Transverse colon (tissue), 4 donors: ENCODE data around the gene PJVK. TPM values are rescaled to one million over a fixed set of nuclear protein-coding genes. Genes with fewer than 3 reads are reported as not detected.
A peak's percentile ranks its signal among the peaks of the same experiment; 100 is the strongest.

Experiments
- DNase-seq: peaks from one replicate; pipeline ENCODE4 v3.0.0-alpha.2; 2019
- H3K27ac ChIP-seq, 4 donors: fragments of 200-600 bp; sonication (generic); 2 replicates each; pipeline ENCODE4 v1.5.1; 2016 to 2018; ENCODE audit warnings: inconsistent platforms in 4 of 4
- H3K27me3 ChIP-seq: fragments of 200-600 bp; sonication (generic); 2 replicates; pipeline ENCODE4 v1.5.1; 2017; ENCODE audit warnings: inconsistent platforms
- H3K36me3 ChIP-seq, 4 donors: fragments of 200-600 bp; sonication (generic); 2 replicates each; pipeline ENCODE4 v1.5.1; 2017 to 2019; ENCODE audit warnings: inconsistent platforms in 4 of 4
- H3K4me1 ChIP-seq, 4 donors: fragments of 200-600 bp; sonication (generic); 2 replicates each; pipeline ENCODE4 v1.5.1; 2017 to 2020; ENCODE audit warnings: inconsistent platforms in 4 of 4
- H3K4me3 ChIP-seq, 4 donors: fragments of 200-600 bp; sonication (generic); 1 replicate in 1 of 4; 2 replicates in 3 of 4; pipeline versions ENCODE4 v1.5.1 to v1.6.1; 2017 to 2019; ENCODE audit warnings: inconsistent platforms in 4 of 4
- H3K9me3 ChIP-seq, 2 donors: fragments of 200-600 bp; sonication (generic); 2 replicates each; pipeline ENCODE4 v1.5.1; 2017 to 2019; ENCODE audit warnings: inconsistent platforms in 2 of 2
- CTCF ChIP-seq, 5 experiments: fragments of 200-600 bp in 3 of 5; fragments of 450-650 bp in 2 of 5; sonication (generic) in 3 of 5; IDR thresholded peaks; 1 replicate in 2 of 5; 2 replicates in 3 of 5; pipeline ENCODE4 v1.5.1; 2016 to 2017; ENCODE audit warnings: antibody characterized with exemption in 5 of 5, inconsistent platforms in 3 of 5, mild to moderate bottlenecking in 2 of 5, moderate library complexity in 1 of 5
- EP300 ChIP-seq: sonication (generic); formaldehyde crosslinking; IDR thresholded peaks from one replicate; pipeline ENCODE4 v1.6.1; 2017; ENCODE audit warnings: antibody characterized with exemption, low read depth
- POLR2A ChIP-seq: fragments of 450-650 bp; IDR thresholded peaks from one replicate; pipeline ENCODE4 v1.6.1; 2016; ENCODE audit warnings: antibody characterized with exemption, mild to moderate bottlenecking, moderate library complexity
- POLR2AphosphoS5 ChIP-seq, 3 donors: sonication (generic); formaldehyde crosslinking; IDR thresholded peaks; one replicate each; pipeline ENCODE4 v1.6.1; 2016; ENCODE audit warnings: antibody characterized with exemption in 3 of 3
- whole genome bisulfite sequencing, 2 donors: methylation state at CpG; one replicate each; pipeline ENCODE4 v1.1.5; 2018; ENCODE audit warnings: low coverage in 1 of 2; 5-methylcytosine and 5-hydroxymethylcytosine counted together
- in situ Hi-C, 4 donors: fragments of 200-750 bp; cut with MboI; loops; one replicate each; pipeline versions ENCODE4 v1.15.0 to v1.15.1; 2017; ENCODE audit warnings: low sequenced_read_pairs in 3 of 4, low pct_ligation_motif_present in 1 of 4, low pct_unique_long_range_greater_than_20kb in 1 of 4
- intact Hi-C: fragments of 100-400 bp; cut with DNase I; formaldehyde crosslinking; loops from one replicate; pipeline ENCODE4 v1.15.1; 2023; ENCODE audit warnings: low total_unique reads
- total RNA-seq, 4 donors: library from RNA; depleted of rRNA; stranded (reverse); fragments of >200 nt; gene quantifications; one replicate each; pipeline ENCODE4 v1.1.0, GENCODE V29; 2016

The PJVK gene
- total RNA-seq, 4 donors from 2014 or later, result 1.6 to 3.2 TPM; not detected in 2

DNA sequence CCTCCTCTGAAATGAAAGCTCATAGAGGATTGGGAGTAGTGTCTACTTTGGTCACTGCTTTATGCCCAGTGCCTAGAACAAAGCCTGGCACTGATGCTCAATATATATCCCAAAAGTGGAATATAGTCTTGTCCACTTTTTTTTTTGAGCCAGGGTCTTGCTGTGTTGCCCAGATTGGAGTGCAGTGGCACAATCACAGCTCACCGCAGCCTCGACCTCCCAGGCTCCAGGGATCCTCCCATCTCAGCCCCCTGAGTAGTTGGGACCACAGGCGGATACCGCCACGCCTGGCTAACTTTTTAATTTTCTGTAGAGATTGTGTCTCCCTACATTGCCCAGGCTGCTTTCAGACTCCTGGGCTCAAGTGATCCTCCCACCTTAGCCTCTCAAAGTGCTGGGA lies 23.4 kb downstream of the PJVK start:
- H3K36me3 ChIP-seq, result no peaks in the 10 kb centered on the region
- no peaks in the 10 kb centered on the region for H3K9me3 ChIP-seq
- in situ Hi-C loops, result no loop called here
- H3K4me1 ChIP-seq, result peaks cover 0 to 18% (median 8%) of the 10 kb centered on the region in 4 donors
- H3K27ac ChIP-seq, result no peak overlapping the region
- WGBS, 2 donors, result 97 to 100% methylated on average over 1 to 5 of the region's 5 CpGs
- no peak for TF ChIP-seq CTCF (IDR thresholded peaks at IDR 0.05)
- no peak for TF ChIP-seq EP300
- TF ChIP-seq POLR2AphosphoS5 (IDR thresholded peaks at IDR 0.05), result no peak
- no peak for TF ChIP-seq POLR2A
- no peak for DNase-seq
- H3K27me3 ChIP-seq, result no peaks in the 10 kb centered on the region
- intact Hi-C loops, result no loop called here
- H3K4me3 ChIP-seq, result no peak overlapping the region

DNA sequence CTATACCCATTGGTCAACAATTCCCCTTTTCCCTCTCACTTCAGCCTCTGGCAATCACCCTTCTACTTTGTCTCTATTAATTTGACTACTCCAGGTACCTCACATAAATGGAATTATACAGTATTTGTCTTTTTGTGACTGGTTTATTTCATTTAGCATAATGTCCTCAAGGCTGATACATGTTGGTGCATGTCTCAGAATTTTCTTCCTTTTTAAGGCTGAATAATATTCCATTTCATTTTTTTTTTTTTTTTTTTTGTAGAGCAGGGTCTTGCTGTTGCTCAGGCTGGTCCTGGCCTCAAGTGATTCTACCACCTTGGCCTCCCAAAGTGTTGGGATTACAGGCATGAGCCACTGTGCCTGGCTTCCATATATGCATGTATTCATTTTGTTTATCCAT lies 25.3 kb downstream of the PJVK start:
- Histone ChIP-seq H3K4me1 (peaks cover 5 to 27% (median 16%) of the 10 kb centered on the region in 4 donors), H3K27ac (no peak overlapping the region), H3K9me3 (no peaks in the 10 kb centered on the region), H3K27me3 (no peaks in the 10 kb centered on the region), H3K36me3 (no peaks in the 10 kb centered on the region), H3K4me3 (no peak overlapping the region)
- intact Hi-C loops (no loop called here), in situ Hi-C loops (no loop called here)
- no peak for DNase-seq
- no peak for TF ChIP-seq CTCF (IDR thresholded peaks at IDR 0.05)
- no peak for TF ChIP-seq EP300
- TF ChIP-seq POLR2A, result no peak
- no peak for TF ChIP-seq POLR2AphosphoS5 (IDR thresholded peaks at IDR 0.05)

GRCh38 chr2:178477443-178478129 lies 26.4 kb downstream of the PJVK start:
- in situ Hi-C loops, result no loop called here
- H3K4me1 ChIP-seq, result peaks cover 16 to 38% (median 27%) of the 10 kb centered on the region in 4 donors
- WGBS, 2 donors, result 7 to 8% methylated on average over 3 of the region's 3 CpGs
- peak overlapping the region; percentile 51 to 77 (median 58) for H3K4me3 ChIP-seq
- no peaks in the 10 kb centered on the region for H3K36me3 ChIP-seq
- intact Hi-C loops, result loop anchor here (2.0 kb wide), 1 partner anchor 27 kb away; the partner anchor contains the start of genes PJVK and PRKRA
- H3K27ac ChIP-seq, result peak overlapping the region; percentile 94 to 98 (median 97)
- no peak for TF ChIP-seq POLR2A
- TF ChIP-seq EP300, result no peak
- TF ChIP-seq POLR2AphosphoS5 (IDR thresholded peaks at IDR 0.05), result no peak
- no peak for TF ChIP-seq CTCF (IDR thresholded peaks at IDR 0.05)
- no peaks in the 10 kb centered on the region for H3K9me3 ChIP-seq
- H3K27me3 ChIP-seq, result no peaks in the 10 kb centered on the region
- no peak for DNase-seq

DNA sequence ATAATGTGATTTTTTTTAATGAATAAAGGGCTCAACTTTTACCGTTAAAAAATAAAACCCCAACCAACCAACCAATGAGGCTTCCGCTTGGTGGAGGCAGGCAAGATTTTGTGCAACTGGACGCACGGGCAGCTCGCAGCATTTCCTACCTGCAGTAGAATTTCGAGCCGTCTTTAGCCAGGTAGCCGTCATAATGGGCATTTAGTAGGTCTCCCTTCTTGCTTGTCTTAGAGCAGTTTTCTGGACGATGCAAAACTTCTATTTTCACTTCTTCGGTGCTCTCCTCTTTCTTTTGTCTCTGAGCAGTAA lies 26.9 kb downstream of the PJVK start:
- H3K4me1 ChIP-seq, result peaks cover 18 to 43% (median 32%) of the 10 kb centered on the region in 4 donors
- DNase-seq, result peak; percentile 20
- no peaks in the 10 kb centered on the region for H3K27me3 ChIP-seq
- no peaks in the 10 kb centered on the region for H3K36me3 ChIP-seq
- WGBS, 2 donors, result 1 to 2% methylated on average over 7 to 10 of the region's 10 CpGs
- intact Hi-C loops, result loop anchor here (2.0 kb wide), 1 partner anchor 27 kb away; the partner anchor contains the start of genes PJVK and PRKRA
- peak overlapping the region; percentile 94 to 98 (median 97) for H3K27ac ChIP-seq
- in situ Hi-C loops, result no loop called here
- no peak for TF ChIP-seq POLR2A
- no peak for TF ChIP-seq EP300
- TF ChIP-seq POLR2AphosphoS5 (IDR thresholded peaks at IDR 0.05), result no peak
- TF ChIP-seq CTCF (IDR thresholded peaks at IDR 0.05), result no peak
- H3K9me3 ChIP-seq, result no peaks in the 10 kb centered on the region
- peak overlapping the region; percentile 51 to 77 (median 58) for H3K4me3 ChIP-seq
